Amniotic stem cell (primary cell): ENCODE data around the gene ARG1.
"Not testable (repeated sequence)": the region's sequence is repeated elsewhere in the genome, so short reads cannot be mapped to it uniquely, and the experiment has no call there.

Experiments
- DNase-seq: peaks from one replicate; lab custom pipeline; 2025; lab: John Stamatoyannopoulos, UW

ARG1 gene

GRCh38 chr6:131572686-131573415, at the start of gene ARG1:
ARG1 (plus strand) TSS chr6:131573226; CDS start chr6:131573283, 57 bp downstream.
- no peak for DNase-seq

DNA sequence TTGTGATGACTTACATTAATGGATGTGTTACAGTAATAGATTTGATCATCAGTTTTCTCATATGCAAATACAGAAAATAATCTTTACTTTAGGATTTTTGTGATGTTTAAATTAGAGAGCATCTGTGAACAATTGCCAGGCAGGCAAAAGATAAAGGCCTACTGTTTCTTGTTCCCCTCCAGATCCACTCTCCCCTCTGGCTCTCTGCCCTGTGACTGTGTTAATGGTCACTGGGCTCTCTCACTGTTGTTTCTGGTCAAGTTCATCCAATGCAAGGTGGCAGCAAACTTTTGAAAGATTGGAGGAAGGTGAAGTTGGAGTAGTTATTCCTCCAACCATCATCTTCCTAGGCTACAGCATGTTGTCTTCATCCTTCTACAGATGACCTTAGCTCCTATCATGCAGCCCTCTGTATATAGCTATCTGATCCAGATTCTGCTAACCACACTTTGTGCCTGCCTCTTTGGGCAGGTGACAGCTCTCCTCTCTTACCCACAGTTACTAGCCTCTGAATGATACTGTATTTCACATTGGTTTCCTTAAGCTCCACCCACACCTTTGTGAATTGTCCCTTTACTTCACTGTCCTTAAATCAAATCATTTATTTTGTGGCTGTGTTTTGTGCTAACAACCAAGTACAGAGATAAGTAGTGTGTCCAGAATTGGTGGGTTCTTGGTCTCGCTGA, 48.9 kb upstream of the ARG1 start:
- no peak for DNase-seq

- DNase-seq = no peak
Measured at GRCh38 chr6:131524695-131525336, 48.2 kb upstream of the ARG1 start.

- not testable (repeated sequence) for DNase-seq
Measured at GRCh38 chr6:131530936-131531335, 42.1 kb upstream of the ARG1 start.

GRCh38 chr6:131531681-131532080, 41.3 kb upstream of the ARG1 start:
- not testable (repeated sequence) for DNase-seq

GRCh38 chr6:131532580-131533039, 40.4 kb upstream of the ARG1 start:
- DNase-seq = no peak

DNA sequence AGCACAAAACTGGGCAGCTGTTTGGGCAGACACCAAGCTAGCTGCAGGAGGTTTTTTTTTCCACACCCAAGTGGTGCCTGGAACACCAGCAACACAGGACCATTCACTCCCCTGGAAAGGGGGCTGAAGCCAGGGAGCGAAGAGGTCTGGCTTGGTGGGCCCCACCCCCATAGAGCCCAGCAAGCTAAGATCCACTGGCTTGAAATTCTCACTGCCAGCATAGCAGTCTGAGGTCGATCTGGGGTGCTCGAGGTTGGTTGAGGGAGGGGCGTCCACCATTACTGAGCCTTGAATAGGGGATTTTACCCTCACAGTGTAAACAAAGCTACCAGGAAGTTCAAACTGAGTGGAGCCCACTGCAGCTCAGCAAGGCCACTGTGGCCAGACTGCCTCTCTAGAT, 34.4 kb upstream of the ARG1 start:
- not testable (repeated sequence) for DNase-seq

DNA sequence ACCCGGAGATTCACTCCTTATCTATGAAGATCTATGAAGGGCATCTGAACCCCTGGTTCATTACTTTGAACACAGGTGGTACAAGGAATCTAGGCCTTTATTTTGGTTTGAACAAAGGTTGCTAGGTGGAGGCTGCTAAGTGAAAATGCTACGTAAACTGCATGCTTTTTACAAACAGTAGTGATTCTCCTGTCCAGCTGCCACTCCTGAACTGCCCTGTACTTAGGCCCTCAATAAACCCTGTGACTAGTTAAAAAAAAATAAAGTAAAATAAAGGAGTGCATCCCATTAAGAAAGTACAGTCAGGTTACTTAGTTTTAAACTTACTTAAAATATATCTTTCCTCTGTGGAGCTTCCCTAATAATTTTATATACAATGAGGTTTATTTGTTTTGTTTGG, 27.7 kb upstream of the ARG1 start:
- DNase-seq = no peak

GRCh38 chr6:131547488-131547887, 25.5 kb upstream of the ARG1 start:
- DNase-seq = no peak

DNA sequence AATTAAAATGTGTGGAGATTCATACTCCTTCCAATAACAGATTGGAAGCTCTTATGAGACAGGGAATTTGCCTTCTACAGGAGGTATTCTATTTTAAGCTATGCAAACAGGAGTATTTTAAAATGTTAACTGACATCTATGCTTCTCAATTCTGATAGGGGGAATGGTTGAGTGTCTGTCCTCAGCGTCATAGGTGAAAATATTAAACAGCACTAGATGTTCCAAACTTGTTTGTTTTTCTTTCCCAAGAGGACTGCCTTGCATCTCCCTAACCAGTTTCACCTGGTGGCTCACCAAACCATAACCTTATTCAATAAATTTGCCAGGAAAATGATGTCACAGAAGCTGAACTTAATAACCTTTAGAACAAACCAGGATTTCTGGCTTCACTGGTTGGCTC, 24.6 kb upstream of the ARG1 start:
- no peak for DNase-seq

DNA sequence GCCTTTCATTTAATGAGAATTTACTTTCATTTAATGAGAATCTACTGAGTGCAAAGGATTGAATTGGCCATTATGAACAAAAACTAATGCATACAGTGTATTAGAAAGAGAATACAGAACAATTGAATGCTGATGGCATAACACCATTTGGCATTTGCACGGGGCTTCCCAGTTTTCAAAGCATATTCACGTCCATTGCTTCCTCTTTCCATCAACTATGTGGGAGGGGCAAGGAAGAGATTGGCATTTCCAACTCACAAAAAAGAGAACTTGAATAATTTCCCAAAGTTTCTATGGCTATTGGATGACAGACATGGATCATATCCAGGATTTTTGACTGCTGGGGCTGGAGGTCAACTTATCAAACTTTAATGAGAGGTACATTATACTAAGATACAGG, 23.2 kb upstream of the ARG1 start:
- no peak for DNase-seq

DNA sequence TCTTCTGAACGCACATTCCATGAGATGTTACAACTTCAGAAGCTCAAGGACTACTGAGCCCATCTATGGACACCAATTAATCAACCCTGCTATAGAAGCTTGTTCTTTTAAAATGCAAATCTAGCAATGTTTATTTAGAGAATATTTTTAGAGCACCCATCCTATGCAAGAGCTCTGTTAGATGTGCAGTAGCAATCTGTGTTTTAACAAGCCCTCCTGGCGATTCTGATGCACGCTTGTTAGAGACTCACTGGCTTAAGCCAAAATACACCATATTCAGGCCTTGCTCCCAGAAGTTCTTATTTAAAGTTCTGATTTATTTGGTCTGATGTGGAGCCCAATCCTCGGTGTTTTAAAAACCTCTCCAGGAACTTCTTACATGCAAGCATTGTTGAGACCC, 21.1 kb upstream of the ARG1 start:
- DNase-seq = no peak

- no peak for DNase-seq
Measured at GRCh38 chr6:131552572-131552971, 20.5 kb upstream of the ARG1 start.

GRCh38 chr6:131555992-131556391, 17.0 kb upstream of the ARG1 start:
- DNase-seq = no peak

DNA sequence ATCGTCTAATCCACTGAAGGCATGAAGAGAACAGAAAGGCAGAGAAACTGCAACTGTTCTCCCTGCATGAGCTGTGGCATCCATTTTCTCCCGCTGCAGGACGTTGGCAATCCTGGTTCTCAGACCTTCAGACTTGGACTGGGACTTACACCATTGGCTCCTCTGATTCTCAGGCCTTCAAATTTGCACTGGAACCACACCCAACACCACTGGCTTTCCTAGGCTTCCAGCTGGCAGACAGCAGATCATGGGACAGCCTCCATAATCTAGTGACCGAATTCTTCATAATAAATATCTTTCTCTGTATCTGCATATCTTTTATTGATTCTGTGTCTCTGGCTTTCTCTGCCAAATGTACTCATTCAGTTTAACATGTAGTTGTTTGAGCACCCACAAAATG, 14.1 kb upstream of the ARG1 start:
- DNase-seq = no peak

GRCh38 chr6:131561925-131562707, 10.9 kb upstream of the ARG1 start:
- DNase-seq = no peak

GRCh38 chr6:131565056-131565455, 8.0 kb upstream of the ARG1 start:
- DNase-seq = no peak

DNA sequence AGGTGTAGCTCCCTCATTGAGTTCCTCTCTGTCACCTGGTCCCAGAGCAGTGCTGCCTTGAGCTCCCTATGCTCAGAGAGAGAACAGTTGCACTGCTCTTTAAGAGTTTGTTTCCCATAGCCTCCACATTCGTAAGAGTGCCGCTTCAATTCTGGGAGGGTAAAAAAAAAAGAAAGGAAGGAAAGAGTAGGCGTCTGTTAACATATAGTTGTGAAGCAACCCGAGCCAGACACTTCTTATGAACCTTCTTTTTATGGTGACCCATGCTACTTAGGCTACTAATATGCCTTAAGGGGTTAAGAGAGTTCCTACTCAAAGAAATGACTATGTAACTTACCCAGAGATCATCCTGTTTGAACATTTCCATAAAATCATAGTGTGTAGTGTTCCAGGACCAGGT, 4.3 kb upstream of the ARG1 start:
- no peak for DNase-seq

DNA sequence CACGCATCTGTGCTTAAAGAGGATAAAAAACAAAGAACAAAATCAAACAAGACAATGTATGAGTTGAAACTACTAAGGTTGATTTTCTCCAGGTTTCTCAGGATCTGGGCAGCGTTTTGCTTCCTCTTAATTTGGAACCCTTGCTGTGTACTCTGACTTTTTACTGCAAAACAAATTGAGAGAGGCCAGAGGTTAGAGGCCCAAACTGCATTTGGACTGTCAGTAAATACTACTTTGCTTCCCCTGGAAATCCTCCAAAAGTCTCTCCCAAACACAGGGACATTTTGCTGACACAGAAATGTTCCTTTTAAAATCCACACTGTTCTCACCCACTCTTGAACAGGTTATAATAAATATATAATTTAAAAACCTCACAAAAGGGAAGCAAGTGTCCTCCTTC, 1.1 kb downstream of the ARG1 start:
- DNase-seq = no peak

- DNase-seq = no peak
Measured at GRCh38 chr6:131574686-131575085, 1.7 kb downstream of the ARG1 start.

DNA sequence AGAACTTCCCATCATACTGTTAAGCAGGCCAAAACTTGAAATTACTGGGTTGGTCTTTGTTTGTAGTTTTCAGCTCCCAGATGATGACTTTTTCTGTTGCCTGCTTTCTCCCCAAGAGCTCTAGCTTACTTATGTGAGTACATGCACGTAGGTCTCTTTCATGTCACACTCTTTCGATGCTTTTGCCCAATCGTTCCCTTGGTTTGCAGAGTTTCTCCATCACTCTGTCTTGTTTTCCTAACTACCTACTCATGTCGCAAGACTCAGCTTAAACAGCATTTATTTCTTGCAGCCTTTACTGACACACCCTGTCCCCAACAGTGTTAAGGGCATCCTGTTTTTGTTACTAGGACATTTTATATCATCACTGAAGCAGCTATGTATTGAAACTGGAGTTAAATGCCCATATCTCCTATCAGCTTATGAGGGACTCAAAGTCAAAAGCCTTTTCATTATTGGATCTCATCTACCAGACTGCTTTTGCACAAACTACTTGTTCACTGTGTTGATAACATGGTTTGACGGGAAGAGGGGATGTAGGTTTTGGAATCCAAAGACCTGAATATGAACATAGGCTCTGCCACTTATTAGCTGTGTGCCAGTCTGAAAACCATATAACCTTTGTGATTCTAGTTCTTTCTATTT, 2.9 kb downstream of the ARG1 start:
- DNase-seq = no peak

- no peak for DNase-seq
Measured at GRCh38 chr6:131581523-131581922, 8.5 kb downstream of the ARG1 start.
